HL-60 (cell line): ENCODE measurements around the gene ITGBL1.

Source experiments
- CTCF ChIP-seq: IDR thresholded peaks from one replicate; pipeline ENCODE4 v1.5.1; 2011; ENCODE audit warnings: low read length, control low read depth, inconsistent platforms; ENCODE audit not compliant: insufficient read depth
- GABPA ChIP-seq: IDR thresholded peaks from 2 replicates; pipeline ENCODE4 v1.6.1; 2012; ENCODE audit warnings: low read depth
- POLR2AphosphoS5 ChIP-seq: IDR thresholded peaks from 2 replicates; pipeline ENCODE4 v1.6.1; 2012; ENCODE audit warnings: low read depth
- SPI1 ChIP-seq: IDR thresholded peaks from 2 replicates; pipeline ENCODE4 v1.6.1; 2012; ENCODE audit warnings: low read depth, mild to moderate bottlenecking, borderline replicate concordance
- TF ChIP-seq, protein P1 (sequence below): IDR thresholded peaks from 2 replicates; pipeline ENCODE4 v1.6.1; 2012; ENCODE audit warnings: low read depth; ENCODE audit not compliant: insufficient replicate concordance

DNA sequence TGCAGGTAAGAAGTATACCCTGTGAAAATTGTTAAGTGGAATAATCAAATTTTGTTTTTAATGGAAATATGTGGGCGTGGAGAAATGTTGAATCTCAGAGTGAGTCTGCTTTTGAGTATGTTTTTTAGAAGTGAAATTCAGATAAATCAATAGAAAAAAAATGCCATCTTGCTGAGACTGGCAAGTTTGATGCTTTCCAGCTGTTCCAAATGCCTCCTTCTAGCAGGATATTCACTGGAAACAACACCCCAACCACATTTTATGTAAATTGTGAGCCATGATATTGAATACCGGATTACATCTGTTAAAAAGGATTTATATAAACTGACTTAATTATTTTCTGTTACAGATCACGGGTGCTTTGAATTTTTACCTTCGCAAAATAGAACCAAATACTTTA, 115.4 kb downstream of the ITGBL1 start:
- TF ChIP-seq CTCF (no peak), POLR2AphosphoS5 (no peak), GABPA (no peak), SPI1 (no peak)
- TF ChIP-seq, protein P1, sequence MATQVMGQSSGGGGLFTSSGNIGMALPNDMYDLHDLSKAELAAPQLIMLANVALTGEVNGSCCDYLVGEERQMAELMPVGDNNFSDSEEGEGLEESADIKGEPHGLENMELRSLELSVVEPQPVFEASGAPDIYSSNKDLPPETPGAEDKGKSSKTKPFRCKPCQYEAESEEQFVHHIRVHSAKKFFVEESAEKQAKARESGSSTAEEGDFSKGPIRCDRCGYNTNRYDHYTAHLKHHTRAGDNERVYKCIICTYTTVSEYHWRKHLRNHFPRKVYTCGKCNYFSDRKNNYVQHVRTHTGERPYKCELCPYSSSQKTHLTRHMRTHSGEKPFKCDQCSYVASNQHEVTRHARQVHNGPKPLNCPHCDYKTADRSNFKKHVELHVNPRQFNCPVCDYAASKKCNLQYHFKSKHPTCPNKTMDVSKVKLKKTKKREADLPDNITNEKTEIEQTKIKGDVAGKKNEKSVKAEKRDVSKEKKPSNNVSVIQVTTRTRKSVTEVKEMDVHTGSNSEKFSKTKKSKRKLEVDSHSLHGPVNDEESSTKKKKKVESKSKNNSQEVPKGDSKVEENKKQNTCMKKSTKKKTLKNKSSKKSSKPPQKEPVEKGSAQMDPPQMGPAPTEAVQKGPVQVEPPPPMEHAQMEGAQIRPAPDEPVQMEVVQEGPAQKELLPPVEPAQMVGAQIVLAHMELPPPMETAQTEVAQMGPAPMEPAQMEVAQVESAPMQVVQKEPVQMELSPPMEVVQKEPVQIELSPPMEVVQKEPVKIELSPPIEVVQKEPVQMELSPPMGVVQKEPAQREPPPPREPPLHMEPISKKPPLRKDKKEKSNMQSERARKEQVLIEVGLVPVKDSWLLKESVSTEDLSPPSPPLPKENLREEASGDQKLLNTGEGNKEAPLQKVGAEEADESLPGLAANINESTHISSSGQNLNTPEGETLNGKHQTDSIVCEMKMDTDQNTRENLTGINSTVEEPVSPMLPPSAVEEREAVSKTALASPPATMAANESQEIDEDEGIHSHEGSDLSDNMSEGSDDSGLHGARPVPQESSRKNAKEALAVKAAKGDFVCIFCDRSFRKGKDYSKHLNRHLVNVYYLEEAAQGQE, result no peak
